Measurements from ENCODE around the gene MYO1A.
"Not testable (repeated sequence)": the region's sequence is repeated elsewhere in the genome, so short reads cannot be mapped to it uniquely, and the experiment has no call there.

The MYO1A gene

GRCh38 chr12:57087010-57087690, 37.2 kb upstream of the MYO1A start:
- peak; percentile 88 for DNase-seq

GRCh38 chr12:57086493-57087009, 36.6 kb upstream of the MYO1A start:
- peak; percentile 42 for DNase-seq

DNA sequence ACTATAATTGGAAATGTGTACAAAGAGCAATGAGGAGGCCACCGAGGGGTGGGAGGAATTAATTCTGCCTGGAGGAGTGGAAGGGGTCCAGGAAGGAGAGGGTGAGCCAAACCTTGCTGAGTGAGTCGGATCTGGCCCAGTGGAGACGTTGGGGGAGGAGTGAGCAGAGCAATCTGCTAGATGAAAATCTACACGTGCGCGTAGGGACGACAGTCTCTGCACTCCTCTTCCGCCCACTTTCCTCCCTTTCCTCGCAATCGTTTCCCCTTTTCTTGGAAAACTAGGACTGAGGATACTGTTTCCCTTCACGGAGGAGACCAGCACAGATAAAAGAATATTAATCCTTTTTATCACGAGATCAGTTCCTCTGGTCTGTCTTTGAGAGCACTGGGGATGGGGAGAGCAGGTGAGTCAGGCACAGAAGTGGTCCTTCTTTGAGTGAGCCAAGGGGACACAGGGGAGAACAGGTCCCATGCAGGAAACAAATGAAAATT, 36.1 kb upstream of the MYO1A start:
- DNase-seq, result no peak

DNA sequence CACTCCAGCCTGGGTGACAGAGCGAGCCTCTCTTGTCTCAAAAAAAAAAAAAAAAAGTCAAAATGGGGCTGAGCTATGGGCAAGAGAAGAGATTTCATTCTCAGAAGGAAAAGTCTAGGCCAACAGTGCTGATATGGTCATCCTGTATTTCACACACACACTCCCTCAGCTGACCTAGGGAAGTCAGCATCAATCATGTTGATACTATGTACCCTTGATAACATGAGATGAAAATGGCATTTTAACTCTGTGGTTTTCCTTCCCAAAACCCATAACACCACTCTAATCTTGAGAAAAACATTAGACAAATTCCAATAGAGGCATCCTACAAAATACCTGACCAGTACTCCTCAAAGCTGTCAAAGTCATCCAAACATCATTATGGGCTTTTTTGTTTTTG, 30.9 kb upstream of the MYO1A start:
- DNase-seq, result no peak

- DNase-seq, result no peak
Observed at GRCh38 chr12:57079821-57080220, 29.9 kb upstream of the MYO1A start.

DNA sequence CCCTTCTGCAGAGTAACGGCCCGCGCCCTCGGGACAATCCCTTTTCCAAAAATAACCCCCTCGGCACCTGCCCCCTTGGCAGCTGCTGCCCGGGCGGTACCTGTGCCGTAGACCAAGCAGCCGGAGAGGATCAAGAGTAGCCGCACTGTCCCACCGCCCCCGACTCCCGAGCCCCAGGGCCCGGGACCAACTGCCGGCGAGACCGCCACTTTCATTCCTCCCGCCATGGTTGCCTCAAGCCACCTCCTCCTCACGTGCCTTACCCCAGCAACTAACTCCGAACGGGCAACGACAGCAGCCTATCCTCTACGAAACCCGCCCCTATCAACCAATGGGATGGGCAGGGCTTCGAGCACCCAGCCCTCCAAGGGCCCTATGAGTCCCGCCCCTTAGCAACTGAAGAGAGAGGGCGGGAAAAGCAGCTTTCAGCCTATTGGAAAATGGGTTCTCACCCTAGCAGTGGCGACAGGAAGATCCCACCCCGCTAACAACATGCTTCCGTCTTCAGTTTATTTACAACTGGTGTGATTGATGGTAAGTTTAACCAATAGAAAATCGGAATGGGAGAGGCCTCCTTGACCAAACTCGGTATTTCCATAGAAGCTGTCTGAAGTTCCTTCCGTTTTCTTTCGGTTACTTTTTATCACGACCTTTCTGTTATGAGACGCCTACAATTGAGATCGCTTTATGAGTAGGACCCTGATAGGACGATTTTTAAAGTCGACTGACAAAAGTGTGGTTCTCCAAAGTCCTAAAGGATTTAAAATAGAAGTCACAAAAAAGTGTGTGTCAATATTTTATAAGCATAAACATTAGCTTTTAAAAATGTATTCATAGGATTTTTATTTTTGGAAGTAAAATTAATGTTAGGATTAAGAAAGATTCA, 28.8 kb upstream of the MYO1A start, which contains the start of gene NEMP1:
Gene NEMP1 (minus strand): TSS at position 273 of the 886 bp plus-strand sequence. CDS start 46 bp downstream, at position 227.
- DNase-seq, result peak; percentile 95

GRCh38 chr12:57073566-57074450, 23.9 kb upstream of the MYO1A start:
- not testable (repeated sequence) for DNase-seq

GRCh38 chr12:57072661-57073060, 22.7 kb upstream of the MYO1A start:
- no peak for DNase-seq

DNA sequence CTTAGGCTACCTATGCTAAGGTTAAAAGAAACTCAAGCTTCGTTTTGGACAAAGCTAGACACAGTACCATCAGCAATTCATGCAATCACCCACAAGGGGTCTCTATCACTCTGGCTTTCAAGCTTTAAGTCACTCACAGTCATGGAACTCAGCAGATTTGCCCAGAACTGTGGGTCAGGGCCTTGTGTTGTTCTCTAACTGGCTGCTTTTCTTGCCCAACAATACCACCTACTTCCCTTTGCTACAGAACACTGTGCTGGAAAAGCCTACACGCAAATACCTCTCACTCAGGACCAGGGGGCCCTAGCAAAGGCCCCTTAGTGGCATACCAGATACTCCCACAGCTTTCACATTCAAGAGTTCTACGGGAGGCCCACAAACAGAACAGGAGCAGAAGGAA, 19.6 kb upstream of the MYO1A start:
- peak; percentile 57 for DNase-seq

DNA sequence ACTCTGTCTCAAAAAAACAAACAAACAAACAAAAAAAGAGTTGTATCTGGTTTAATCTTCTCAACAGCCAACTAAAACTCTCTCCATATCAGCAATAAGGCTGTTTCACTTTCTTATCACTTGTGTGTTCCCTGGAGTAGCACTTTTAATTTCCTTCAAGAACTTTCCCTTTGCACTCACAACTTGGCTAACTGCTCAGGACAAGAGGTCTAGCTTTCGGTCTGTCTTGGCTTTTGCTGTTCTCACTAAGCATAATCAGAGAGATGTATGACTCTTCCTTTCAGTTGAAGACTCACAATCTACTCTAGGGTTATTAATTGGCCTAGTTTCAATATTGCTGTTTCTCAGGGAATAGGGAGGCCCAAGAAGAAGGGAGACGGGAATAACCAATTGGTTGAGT, 16.3 kb upstream of the MYO1A start:
- no peak for DNase-seq

DNA sequence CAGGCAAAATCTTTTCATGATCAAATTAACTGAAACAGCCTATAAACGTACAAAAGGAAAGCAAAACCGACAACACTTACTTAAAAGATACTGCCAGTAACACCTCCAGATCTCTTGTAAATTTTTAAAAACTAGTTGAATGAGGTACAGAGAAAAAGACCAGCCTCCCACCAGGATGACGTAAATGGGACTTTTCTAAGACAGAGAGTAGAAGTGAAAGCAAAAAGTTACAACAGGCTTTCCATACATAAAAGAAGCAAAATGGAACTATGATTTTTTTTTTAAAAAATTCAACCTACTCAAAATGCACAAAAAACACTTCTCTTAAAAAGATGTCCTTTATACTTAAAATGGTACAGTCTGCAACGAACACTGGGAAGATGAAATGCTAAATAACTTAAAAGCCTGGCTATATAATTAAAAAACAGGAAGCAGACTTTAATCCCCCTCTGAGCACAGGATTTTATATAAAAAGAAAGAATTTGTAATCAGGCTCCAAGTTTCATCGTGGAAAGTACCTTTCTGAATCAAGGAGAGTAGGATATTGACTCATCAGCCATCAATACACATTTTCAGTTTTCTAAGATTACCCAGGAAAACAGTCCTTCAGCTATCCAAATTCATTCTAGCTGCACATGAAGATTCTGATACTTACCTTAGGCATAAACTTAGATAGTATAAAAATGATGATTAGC, 14.2 kb upstream of the MYO1A start:
- DNase-seq, result no peak

DNA sequence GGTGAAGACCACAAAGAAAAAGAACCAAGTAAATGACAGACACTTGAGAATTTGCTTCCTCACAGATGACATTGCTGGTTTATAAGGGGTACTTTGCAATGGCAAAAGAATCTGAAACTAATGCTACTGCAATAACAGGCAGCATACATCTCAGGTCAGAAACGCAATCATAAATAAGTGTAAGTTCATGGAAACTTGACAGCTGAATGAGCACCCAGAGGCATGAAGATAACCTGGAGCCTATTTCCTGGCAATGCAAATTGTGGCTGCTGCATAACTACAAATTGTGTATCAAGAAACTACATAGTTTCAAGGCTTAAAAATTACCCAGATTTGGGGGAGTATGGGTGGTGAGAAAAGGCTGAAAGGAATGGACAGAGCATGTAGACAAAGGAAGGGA, 8.5 kb upstream of the MYO1A start:
- DNase-seq, result no peak

- no peak for DNase-seq
Observed at GRCh38 chr12:57057067-57057751, 7.3 kb upstream of the MYO1A start.

DNA sequence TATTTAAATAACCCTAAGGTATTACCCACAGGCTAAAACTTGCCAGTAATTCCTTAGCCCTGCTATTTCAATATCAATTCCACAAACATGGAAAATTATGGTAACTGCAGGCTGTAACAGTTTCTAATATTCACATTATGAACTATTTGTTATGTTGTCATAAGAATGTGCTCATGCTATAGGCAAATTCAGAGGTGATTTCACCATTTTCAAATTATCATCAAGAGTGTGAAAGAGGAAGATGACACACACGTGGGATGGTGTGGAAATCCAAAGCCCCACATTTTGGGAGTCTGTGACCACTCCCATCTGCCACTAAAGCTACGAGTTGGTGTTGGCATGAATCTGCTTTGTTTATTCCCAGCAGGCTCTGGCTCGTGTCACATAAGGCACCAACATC, 5.9 kb upstream of the MYO1A start:
- DNase-seq, result no peak

- DNase-seq, result not testable (repeated sequence)
Observed at GRCh38 chr12:57053901-57054300, 4.0 kb upstream of the MYO1A start.

- DNase-seq, result not testable (repeated sequence)
Observed at GRCh38 chr12:57053146-57053545, 3.2 kb upstream of the MYO1A start.

DNA sequence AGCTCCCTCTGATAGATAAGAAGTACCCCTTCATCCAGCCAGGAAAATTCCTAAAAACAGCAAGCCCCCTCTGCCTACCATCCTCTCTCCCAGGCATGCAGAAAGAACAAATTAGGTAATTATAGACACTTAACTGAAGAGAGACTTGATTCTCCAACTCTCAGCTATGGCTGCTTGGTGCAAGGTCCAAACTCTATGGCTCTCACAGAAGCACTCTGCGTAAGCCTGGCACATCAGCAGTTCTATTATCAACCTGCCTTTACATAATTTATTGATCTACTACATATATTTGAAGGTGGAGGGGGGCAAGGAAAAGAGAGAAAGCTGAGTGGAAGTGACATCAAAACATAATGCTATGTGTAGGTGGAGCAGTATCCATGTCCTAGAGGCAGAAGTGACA, 1.1 kb upstream of the MYO1A start:
- DNase-seq, result no peak

GRCh38 chr12:57049119-57049446, 846 bp downstream of the MYO1A start:
- DNase-seq, result no peak

GRCh38 chr12:57048423-57049118, 1.4 kb downstream of the MYO1A start:
- no peak for DNase-seq

- no peak for DNase-seq
Observed at GRCh38 chr12:57047981-57048380, 1.9 kb downstream of the MYO1A start.

Data from activated gamma-delta T cell treated with Interleukin-2 at 50 U/mL for 16 hours (primary cell).